Amniotic stem cell (primary cell): Measurements from ENCODE around the gene LRRN2.

Experiments
- DNase-seq: peaks from one replicate; lab custom pipeline; 2025; lab: John Stamatoyannopoulos, UW

The LRRN2 gene

DNA sequence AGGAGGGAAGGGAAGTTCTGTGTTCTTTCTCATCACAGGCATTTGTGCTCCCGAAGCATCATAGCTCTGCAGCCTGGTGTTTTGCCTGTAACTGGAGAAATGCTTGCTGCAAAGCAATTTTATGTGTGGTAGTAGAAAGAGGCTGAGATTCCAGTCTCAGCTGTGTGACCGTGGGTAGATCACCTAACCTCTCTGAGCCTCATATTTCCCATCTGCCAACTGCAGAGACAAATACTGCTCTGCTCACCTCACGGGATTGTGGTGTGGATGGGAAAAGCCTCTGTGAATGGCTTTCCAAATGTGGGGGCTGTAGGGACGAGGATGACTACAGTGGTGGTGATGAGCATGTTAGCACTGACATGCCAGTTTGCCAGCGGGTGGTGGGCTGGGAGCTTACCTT is 85.3 kb downstream of the LRRN2 start:
- DNase-seq = no peak

DNA sequence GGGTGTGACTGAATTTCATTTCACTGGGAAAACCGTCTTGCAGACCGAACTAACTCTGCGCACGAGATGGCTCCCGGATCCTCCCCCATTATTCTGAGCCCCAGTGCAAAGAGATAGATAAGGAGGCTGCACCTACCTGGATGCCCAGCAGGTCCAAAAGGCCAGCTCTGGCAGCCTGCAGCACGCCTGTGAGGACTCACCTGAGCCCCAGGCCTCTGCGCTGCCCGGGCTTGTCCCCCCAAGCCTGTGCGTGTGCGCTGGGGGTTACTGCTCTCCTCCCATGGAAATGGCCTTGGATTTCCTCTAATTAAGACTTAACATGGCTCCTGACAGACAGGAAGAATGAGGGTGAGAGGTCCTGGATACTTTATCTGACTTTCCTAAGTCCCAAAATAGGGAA is 85.9 kb downstream of the LRRN2 start:
- DNase-seq = no peak

- no peak for DNase-seq
Observed at GRCh38 chr1:204599098-204599497, 86.4 kb downstream of the LRRN2 start.

DNA sequence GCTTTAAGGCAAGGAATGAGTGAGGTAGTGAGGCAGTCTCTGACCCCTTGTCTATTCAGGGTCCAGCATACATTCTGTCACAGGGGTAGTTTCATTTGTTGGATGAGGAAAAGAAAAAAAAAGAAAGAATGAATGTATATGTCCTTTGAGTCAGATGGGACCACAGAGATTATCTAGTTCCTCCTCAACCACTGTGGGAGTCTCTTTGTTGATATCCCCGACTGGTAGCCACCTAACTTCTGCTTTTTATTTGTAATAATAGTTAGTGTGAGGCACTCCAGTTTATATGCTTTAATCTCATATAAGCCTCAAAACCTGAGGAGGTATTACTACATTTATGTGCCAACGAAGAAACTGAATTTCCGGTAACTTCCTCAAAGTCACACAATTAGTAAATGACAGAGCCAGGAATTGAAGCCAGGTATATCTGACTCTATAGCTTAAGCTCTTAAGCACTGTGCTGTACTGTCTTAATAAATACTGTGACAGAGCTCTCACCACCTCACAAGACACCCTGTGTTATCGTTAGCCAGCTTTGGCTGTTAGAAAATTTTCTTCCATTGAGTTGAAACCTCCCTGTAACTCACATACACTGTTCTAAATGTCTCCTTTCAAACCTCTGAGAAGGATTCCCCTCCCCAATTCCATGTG is 87.1 kb downstream of the LRRN2 start:
- no peak for DNase-seq

DNA sequence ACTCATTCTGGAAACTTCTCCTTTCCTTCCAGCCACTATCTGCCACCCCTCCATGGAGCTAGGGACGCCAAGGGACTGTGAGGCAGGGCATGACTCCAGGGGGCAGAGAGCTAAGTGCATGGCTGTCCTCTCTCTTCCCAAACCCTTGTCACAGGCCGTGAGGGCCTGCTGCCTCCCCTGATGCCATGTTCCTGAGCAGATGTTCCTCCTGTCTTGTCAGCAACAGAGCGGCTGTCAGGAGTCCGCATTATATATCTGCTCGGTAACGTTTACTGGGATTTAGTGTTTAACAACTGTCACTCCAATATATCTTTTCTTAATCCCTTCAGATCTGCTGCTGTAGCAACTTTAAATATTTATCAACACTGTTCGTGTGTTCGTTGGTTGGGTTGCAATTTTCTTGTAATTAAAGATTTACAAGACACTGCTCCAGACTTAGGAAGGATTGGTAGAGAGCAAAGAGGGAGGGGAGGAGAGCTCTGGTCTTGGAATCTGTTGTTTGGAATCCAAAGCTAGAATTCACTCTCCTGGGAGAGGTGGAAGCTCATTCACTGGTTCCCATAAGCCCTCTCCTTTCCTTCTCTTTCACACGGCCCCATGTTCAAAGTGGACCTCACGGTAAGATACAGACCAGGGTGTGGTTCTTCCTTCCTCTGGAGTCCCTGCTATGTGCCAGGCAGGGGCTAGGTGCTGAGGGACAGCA is 93.1 kb downstream of the LRRN2 start:
- DNase-seq = no peak

DNA sequence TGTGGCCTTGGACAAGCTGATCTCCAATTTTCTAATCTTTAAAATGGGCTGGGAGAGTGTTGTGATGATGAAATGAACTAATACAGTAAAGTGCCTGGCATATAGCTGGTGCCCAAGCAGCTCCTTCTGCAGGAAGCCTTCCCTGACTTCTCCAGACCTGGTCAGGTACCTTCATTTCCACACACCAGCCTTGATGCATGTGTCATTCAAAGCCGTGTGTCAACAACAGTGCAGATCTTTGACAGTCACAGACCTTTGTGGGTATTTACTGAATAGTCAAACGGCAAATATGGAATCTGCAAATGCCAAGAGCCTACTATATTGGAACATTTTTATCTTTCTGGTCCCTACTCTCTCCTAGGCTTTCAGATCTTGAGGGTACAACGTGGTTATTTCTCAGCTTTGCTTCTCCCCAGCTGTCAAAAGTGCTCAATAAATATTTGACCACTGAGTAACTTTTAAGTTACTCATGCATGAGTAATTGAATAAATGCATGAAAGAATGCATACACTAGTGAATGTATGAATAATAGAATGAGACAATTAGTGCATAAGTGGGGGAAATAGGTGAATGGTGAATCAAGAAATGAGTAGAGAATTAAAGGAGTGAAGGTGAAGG is 94.0 kb downstream of the LRRN2 start:
- no peak for DNase-seq

DNA sequence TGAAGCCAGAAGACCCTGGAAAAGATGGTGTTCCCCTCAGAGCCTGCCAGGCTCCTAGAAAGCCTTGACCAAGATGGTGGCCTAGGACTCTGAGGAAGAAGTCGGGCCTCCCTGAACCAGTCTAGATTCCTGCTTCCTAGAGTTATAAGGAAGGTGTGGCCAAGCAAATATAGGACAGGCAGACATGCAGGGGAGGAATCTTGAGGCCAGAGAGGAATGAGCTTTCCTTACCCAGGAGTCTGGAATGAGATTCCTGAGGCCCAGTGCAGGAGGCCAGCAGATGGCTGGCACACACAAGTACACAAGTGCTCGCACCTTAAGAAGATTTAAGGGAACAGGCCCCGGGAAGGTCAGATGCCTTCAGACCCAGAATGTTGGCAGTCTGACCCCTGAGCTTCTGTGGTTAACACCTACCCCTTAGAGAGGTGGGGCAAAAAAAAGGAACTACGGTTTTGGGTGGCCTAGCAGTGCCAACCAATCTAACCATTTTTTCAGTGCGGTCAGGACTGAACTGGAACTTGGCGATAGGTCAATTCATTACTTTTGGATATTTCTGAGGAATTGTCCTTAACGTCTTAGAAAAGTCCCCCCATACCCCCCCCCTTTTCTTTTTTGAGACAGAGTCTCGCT is 96.0 kb downstream of the LRRN2 start:
- DNase-seq = no peak

GRCh38 chr1:204588826-204589225 is 96.7 kb downstream of the LRRN2 start:
- no peak for DNase-seq

DNA sequence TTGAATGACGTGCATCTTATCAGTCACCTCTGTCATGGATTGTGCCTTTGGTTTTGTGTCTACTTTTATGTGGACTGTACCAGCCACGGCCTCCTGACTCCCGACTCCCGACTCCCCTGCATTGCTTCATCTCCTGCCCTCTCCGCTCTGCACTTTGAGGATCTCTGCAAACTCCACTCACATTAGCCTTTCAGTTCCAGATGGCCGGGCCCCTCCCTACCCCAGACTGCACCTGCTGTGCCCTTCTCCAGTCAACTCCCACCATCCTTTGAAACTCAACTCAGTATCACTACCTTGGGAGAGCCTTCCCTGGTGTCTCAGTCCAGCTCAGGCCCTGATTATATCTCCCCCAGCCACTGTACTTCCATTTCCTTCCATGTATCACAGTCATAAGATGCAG is 97.9 kb downstream of the LRRN2 start:
- no peak for DNase-seq

DNA sequence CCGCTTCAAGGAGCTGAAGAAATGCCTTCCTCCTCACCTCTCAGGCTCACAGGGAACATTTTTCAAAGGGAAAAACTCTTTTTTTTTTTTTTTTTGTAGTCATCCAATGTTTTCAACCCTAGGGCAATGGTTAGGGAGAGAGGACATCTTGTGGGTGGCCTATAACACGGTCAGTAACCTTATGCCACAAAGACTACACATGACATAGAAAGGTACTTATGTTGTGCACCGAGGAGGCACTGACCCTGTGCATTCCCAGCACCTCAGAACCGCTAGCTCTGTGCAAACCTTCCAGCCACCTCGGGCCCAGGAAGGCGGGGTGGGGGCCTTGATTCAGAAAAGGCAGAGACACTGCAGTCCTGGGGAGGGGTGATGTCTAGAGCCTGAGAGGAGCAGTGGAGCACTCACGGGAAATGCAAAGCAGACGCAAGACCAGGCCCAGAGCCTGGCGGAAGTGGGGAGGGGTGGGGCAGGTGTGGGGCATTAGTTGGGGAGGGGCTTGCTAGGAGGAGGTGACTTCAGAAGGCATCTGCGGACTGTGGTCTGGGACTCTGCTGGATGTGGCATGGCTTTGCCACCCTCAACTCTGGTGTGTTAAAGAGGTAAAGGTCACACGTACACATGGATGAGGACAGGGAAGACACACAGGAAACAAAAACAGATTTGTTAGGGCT is 100.7 kb downstream of the LRRN2 start:
- no peak for DNase-seq

GRCh38 chr1:204583909-204584632 is 101.5 kb downstream of the LRRN2 start:
- DNase-seq = no peak

GRCh38 chr1:204581759-204582158 is 103.8 kb downstream of the LRRN2 start:
- DNase-seq = no peak

- DNase-seq = no peak
Observed at GRCh38 chr1:204580862-204581261, 104.7 kb downstream of the LRRN2 start.

DNA sequence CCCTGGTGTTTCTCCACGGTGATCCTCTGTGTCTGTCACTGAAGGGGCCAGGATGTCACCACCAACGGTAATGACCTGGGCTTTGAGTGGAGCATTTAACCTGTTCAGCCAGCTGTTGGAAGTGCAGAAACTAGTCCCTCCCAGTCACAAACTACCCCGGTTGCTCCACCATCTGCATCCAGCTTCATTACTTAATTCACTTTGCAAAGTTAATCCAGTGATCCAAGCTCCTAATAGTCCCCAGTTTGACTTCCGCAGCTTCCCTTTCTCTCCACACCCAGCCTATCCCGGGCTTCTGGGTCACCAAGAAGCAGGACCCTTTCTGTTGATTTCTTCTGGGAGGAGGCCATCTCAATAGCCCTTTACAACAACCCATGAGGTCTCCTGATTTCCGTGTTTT is 105.9 kb downstream of the LRRN2 start:
- DNase-seq = no peak

DNA sequence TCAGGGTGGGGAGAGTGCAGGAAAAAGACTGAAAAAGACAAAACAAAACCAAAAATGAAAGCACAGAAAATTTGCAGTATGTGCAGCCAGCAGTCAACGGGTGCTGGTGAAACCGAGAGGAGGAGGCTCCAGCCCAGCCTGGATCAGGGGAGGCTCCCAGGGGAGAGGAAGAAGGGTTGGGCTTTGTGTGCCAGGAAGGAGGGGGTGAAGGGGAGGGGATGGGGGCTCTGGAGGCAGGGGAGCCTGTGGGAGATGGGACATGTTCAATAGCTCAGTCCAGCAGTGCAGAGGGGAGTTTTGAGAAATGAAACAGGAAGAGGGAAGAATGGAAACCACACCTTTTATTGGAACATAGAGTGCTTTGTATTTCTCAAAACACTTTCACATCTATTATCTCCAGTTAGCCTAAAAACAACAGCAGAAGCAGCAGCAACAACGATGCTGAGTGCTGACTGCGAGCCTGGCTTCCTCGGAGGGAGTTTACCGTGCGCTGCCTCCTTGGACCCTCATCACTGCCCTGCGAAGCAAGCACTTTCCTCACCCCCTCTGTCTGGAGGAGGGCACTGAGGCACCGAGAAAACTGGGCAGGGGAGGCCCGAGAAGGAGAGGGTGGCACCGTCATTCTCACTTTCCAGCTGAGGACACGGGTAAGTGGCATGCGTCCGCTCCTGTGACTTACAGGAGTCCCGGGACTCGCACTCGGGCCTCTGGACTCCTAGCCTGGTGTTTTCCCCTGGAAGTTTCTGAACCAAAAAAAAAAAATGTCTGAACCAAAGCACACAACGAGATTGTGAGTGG is 106.5 kb downstream of the LRRN2 start:
- DNase-seq = no peak

DNA sequence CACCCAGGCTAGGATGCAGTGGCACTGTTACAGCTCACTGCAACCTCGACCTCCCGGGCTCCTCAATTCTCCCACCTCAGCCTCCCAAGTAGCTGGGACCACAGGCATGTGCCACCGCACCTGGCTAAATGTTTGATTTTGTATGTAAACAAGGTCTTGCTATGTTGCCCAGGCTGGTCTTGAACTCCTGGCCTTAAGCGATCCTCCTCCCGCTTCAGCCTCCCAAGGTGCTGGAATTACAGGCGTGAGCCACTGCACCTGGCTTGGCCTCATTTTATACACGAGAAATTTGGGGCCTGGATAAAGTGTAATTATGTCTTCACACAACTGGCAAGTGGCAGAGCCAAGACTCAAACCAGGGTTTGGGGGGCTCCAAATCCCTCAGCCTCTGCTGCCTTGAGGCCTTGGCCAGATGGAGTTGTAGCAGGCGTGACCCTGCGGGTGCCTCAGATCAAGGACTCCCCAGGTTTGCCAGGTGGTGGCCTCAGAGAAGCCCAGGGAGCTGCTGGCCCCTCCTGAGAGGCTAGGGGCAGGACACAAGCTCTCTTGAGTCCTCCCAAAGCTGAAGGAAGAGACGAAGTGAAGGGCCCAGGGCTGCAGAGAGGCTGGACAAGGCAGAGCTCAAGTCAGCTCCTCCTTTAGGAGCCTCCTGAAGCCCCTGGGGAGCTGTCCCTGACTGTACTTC is 107.6 kb downstream of the LRRN2 start:
- no peak for DNase-seq

DNA sequence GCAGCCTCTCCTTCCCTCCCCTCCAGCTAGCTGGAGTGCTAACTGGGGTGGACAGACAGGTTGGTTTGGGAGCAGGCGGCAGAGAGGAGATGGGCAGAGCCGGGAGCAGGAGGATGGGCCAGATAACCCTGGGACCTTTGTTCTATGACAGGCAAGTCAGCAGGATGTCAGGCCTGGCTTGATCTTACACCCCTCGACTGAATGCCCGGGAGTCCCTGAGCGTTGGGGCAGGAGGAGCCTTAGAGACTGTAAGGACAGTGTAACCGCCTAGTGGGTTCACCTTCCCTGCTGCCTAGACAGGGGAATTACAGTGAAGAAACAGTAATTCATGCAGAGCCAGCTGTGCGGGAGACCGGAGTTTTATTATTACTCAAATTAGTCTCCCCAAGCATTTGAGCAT is 109.1 kb downstream of the LRRN2 start:
- DNase-seq = no peak

GRCh38 chr1:204575221-204576190 is 110.0 kb downstream of the LRRN2 start:
- no peak for DNase-seq

- DNase-seq = no peak
Observed at GRCh38 chr1:204574865-204575163, 110.7 kb downstream of the LRRN2 start.
